IPS-11a (cell line): Measurements from ENCODE around the gene COL20A1.

Experiments
- H3K4me3 ChIP-seq: one replicate; pipeline ENCODE4 v1.5.1; 2013; ENCODE audit warnings: low read depth, low read length, control low read depth

The COL20A1 gene

DNA sequence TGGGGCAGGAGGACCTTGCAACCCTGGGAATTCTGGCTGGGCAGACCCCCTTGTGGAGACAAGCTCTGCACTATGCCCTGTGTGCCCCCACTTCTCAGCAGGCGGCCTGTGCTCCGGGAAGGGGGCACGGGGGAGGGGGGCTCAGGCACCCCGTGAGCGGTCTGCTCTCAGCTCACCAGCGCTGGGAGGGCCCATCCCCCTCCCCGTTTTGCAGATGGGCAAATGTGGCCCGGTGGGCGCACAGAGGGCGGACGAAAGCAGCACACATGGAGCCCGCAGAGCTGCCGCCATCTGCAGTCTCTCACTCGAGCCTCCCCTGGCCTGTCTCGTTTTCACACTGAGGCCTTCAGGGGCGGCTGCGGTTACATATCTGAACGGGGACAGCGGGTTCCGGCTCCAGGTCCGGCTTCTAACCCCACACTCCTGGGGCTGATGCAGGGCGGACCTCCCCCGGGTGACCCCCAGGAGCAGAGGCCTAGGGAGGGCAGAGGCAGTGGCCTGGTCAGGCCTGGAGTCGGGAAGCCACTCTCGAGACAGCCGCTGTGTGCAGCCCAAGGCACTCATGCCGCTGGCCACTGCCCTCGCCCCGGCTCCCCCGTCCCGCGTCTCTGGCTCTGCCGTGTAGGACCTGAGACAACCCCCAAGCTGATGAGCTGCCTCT lies 54.2 kb downstream of the COL20A1 start:
- no peak overlapping the region for H3K4me3 ChIP-seq

DNA sequence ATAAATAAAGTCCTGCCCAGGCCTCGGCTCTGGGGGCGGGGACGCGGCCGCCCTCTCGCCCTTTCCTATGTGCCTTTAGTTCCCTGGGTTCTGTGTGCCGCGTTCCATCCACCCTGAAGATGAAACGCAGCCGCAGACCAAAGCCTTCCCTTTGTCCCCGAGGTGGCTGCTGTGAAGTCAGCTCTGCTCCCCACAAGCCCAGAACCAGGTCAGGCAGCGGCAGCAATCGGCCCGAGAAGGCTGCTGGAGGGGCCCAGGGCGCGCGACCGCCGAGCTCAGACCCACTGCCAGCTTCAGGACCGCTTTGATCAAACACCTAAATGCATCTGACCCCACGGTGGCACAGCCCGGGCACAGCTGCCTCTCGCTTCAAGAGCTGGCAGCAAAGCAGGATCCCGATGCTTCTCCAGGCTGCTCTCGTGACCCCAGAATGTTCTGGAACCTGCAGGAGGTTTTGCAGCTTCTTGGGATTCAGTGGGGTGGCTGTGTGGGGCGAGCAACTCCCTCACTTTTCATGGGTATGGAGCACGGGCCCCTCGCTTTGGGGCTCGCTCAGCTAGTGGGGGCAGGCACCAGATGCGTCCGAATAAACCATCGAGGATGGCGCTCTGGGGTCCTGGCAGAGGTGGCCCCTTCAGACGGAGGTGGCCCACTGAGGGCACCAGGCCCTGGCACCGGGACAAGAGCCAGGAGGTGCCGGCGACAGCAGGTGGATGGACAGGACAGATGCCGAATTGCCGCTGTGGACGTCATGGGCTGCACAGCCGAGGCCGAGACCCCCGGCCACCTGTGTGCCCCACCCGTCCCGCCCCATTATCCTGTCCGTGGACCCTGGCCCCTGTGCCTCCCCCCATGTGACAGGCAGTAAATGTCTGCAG lies 55.2 kb downstream of the COL20A1 start:
- H3K4me3 ChIP-seq, result no peak overlapping the region

DNA sequence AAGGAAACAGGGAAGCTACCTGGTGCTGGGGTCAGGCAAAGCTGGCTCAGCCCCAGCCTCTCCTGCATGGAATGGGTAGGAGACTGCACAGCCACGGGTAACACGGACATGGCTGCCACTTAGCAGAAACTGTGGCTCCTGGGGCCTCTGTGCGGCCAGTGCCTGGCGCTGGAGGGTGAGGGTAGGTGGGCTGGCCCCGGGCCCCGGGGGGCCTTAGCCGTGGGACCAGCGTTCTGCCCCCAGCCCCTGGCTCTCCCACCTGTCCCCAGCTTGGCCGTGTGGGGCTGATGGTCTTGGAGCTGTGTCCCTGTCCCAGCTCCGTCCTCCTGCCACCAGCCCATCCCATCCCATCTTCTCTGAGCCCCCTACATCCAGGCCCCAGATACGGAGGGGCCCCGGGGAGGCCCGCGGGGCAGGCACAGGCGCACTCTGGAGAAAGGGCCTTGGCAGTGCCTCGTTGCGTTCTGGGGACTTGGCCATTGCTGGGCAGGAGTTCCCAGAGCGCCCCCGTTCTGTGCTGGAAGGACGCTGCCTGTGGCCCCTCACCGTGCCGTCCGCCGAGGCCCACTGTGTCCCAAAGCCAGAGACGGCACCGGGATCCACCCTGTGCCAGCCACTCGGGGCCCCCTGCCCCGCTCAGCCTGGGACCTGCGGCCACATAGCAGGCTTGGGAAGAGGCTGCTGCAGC lies 56.0 kb downstream of the COL20A1 start:
- H3K4me3 ChIP-seq, result no peak overlapping the region

DNA sequence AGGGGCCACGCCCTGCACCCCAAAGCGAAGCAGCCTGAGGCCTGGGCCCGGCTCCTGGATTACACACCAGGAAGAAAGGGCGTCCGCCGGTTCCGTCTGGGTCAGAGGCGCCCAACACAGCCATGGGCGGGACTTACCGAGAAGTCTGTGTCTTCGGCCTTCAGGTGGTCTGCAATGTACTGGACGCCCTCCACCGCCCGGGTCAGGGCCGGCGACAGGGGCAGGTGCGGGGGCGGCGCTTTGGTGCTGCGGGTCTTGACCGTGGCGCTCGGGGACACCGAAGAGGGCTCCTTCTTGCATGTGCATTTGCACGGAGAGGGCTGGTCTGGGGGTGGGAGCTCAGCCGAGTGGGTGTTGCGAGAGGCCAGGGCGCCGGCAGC lies 56.5 kb downstream of the COL20A1 start:
- H3K4me3 ChIP-seq, result no peak overlapping the region

DNA sequence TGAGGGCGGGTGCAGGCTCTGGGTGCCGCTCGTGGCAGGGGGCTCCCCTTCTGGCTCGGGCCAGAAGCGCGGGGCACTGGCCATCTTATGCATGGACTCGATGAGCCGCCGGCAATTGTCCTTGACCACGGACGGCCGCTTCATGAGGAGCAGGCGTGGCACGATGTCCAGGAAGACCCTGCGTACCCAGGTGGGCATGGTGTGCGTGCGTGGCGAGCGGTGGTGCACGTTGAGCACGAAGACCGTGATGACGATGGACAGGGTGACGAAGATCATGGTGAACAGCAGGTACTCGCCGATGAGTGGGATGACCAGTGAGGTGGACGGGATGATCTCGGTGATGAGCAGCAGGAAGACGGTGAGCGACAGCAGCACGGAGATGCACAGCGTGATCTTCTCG lies 57.2 kb downstream of the COL20A1 start:
- no peak overlapping the region for H3K4me3 ChIP-seq

DNA sequence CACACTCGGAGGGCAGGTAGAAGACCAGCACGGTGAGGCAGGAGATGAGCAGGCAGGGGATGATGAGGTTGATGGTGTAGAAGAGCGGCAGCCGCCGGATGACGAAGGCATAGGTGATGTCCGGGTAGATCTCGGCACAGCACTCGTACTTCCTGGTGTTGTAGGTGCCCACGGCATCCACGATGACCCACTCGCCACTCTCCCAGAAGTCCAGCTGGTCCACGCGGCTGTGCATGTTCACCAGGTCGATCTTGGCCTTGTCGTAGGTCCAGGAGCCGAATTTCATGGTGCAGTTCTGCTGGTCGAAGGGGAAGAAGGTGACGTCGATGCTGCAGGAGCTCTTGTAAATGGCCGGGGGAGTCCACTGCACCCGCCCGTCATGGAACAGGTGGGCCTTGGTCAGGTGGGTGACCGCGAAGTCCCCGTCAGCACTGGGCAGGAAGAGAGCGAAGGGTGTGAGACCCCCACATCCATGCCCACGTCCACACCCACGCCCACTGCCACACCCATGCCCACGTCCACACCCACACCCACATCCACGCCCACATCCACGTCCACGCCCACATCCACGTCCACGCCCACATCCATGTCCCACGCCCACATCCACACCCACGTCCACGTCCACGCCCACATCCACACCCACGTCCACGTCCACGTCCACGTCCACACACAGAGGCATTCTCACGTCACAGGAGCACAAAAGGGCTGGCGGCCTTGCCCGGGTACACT lies 57.8 kb downstream of the COL20A1 start:
- no peak overlapping the region for H3K4me3 ChIP-seq

DNA sequence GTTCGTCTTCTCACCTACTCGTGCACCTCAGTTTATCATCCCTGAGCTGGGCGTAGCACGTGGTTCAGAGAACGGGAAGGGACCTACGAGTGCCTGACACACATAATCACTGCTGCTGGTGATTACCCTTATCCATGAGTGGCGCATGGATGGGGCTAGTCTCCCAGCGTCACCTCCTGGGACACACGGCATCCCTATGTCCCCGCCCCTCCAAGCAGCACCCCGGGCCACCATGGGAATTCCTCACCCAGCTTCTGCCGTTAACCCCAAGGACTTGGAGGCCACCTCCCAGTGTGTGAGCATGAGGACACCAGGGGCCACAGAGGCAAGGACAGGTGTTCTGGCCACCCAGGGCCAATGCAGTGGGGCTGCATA lies 58.3 kb downstream of the COL20A1 start:
- no peak overlapping the region for H3K4me3 ChIP-seq

DNA sequence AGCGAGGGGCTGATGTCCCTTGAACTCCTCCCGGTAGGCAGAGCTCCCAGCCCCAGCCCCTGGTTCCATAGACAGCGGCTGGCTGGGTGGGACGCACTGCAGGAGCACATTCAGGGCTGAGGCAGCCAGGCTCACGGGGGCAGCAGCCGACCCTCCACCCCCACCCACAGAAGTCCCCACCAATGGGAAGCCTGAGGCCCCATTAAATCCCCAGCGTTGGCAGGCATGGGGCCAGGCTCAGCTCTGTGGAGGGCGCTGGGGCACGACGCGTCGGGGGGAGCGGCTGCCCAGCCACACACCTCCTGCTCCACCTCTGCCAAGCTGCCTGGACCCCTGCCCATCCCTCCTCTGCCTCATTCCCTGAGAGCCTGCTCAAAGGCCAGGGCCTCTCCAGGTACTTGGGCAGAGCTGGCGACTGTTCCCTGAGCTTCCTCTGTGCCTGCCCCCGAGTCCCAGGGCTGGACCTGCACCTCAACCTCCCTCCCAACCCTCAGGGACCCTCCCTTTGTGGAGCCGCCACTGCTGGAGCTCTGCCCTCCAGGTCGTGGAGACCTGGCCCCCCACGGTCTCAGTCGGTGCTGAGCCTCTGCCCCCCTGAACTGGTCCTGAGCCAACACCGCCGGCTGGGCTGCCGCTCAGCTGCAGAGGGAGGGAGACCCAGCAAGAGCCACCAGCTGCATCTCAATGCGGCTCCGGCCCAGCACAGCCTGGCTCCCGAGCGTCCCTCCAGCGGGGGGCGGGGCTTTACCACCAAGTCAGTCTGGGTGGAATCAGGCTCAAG lies 59.0 kb downstream of the COL20A1 start:
- no peak overlapping the region for H3K4me3 ChIP-seq

DNA sequence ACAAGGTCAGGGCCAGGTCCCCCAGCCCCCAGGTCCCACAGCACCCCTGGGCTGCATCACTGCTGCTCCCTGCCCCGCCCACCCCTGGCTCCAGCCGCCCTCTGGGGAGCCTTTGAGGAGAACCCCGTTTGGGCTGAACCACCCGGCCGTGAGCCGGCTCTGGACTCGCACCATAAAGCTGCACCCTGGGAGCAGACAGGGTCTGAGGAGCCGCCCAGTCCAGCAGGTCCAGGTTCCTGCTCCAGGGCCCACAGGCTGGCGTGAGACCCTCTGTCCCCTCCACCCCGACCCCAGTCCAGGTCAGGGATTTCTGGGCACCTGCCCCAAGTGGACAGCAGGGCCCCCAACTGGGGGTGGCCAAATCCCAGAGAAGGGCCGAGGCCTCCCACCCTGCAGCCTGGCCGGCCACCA lies 59.8 kb downstream of the COL20A1 start:
- no peak overlapping the region for H3K4me3 ChIP-seq

DNA sequence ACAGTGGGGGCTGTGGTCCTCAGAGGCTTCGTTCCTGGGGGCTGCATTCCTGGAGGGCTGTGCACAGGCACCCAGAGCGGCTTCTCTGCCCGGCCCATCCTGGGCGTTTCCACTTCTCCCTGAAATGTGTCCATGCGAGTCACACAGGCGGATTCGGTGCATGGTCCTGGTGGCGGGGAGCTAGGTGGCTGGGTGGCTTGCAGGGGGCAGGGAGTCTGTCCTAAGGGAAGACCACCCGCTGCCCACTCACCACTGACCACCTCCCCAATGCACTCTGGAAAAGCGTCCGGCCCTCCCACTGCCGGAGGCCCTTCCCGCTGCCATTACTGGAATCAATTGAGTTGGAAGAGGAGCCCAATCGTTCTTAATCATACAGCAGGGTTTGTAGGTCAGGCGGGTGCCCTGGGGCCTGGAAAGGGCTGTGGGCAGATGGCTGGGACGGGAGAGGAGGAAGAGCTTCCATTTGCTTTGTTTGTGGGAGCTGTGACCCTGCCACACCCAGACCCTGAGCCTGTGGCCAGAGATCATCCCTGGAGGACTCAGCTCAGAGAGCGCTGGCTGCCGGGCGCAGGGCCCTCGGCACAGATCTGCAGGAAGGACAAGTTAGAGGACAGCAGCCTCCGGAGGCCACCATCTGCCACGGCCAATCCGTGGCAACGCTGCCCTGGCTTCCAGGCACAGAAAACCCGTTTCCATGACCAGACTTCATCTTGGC lies 61.8 kb downstream of the COL20A1 start:
- H3K4me3 ChIP-seq, result no peak overlapping the region

DNA sequence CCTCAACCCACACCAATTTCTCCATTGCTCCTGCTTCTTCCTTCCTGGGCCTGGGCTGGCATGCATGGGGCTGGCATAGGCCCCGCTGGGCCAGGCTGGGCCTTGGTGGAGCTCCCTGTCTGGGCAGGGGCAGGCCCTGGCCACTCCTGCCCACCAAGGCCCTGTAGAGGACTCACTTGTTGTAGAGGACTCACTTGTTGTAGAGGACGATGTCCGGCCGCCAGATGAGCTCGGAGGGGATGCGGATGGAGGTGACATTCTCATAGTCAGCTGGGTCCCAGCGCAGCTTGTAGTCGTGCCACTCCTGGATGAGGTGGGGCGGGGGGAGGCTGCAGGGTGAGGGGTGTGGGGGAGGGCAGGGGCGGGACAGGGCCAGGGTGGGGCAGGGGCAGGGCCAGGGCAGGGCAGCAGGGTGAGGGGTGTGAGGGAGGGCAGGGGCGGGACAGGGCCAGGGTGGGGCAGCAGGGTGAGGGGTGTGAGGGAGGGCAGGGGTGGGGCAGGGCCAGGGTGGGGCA lies 62.9 kb downstream of the COL20A1 start:
- H3K4me3 ChIP-seq, result no peak overlapping the region

DNA sequence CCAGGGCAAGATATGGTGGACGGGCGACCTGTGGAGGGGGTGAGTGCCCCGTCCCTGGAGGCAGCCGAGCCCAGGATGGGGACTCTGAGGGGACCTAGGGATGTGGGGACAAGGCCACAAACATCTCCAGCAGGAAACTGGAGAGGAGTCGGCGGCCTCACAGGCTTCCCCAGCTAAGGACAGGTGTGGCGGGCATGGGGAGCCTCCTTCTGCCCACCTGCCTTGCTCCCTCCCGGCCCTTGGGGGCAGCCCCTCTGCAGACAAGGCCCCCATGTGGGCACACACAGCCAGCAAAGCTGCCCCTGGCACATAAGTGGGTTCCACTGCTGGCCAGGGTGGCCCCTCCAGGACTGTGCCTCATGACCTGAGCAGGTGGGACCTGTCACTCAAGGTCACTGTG lies 63.5 kb downstream of the COL20A1 start:
- H3K4me3 ChIP-seq, result no peak overlapping the region

DNA sequence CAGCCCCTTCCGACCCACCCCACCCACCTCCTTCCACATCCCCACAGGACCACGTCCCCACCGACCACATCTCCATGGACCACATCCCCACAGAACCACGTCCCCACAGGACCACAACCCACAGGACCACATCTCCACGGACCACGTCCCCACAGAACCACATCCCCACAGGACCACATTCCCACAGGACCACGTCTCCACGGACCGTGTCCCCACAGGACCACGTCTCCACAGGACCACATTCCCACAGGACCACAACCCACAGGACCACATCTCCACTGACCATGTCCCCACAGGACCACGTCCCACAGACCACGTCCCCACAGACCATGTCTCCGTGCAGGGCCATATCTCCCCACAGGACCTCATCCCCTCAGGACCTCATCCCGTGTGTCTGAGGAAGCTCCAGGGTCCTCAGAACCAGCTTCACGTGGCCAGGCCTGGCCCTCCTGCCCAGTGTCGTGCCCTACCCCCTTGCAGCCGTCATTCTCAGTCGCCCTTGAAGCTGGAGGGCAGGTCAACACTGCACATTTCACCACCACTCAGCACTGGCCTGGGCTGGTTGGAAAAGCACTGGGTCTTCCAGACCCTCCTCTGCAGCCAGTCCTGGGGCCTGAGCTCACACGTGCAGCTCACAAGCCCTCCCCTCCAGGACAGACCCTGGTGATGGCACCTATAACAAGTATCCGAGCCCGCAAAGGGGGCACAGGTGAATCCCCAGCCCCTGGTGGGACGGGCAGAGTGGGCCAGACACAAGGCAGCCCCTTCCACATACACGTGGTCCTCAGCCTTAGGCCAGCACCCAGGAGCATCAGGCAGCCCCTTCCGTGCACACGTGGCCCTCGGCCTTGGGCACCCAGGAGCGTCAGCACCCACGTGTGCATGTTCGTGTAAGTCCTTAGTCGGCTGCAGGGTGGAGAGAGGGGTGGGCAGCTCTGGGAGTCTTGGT lies 64.2 kb downstream of the COL20A1 start:
- H3K4me3 ChIP-seq, result no peak overlapping the region

DNA sequence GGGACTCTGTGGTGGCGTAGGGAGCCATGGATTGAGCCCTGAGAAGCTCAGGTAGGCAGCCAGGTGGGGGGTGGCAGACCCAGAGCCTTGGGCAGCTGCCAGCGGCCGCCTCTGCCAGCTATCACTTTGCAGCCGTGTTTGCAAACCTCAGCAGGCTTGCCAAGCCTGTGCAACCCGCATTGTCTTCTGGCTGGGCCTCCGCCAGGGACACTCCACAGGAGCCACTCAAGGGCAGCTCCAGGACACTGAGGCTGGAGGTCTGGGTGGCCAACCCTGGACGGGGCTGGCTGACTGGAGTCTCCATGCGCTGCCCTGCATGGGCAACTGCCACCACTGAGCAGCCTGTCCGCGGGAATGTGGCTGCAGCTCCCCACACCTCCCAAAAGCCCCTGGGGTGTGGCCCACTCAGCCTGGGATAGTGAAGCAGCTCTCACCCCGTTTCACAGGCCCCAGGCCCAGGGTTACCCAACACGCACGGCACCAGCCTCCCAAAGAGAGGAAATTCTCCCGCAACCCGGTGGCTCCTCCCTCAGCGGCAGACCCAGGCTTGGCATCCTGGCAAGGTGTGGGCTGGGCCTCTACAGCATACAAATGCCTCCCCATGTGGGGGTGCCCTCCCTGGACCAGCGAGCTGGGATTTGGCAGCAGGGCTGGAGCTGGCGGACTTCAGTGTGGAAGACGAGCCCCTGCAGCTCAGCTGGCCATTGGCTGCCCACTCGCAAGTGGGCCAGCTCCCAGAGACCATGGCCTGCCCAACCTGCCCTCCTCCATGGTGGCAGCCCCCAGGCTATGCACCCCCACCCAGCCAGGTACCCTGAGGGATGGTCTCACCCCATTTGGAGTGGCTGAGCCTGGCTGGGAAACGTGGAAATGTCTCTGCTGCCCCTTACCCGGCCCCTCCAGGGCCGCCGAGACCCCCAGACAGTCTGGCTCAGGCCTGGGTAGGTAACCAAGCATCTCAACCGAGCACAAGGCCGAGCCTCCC lies 65.2 kb downstream of the COL20A1 start:
- no peak overlapping the region for H3K4me3 ChIP-seq

DNA sequence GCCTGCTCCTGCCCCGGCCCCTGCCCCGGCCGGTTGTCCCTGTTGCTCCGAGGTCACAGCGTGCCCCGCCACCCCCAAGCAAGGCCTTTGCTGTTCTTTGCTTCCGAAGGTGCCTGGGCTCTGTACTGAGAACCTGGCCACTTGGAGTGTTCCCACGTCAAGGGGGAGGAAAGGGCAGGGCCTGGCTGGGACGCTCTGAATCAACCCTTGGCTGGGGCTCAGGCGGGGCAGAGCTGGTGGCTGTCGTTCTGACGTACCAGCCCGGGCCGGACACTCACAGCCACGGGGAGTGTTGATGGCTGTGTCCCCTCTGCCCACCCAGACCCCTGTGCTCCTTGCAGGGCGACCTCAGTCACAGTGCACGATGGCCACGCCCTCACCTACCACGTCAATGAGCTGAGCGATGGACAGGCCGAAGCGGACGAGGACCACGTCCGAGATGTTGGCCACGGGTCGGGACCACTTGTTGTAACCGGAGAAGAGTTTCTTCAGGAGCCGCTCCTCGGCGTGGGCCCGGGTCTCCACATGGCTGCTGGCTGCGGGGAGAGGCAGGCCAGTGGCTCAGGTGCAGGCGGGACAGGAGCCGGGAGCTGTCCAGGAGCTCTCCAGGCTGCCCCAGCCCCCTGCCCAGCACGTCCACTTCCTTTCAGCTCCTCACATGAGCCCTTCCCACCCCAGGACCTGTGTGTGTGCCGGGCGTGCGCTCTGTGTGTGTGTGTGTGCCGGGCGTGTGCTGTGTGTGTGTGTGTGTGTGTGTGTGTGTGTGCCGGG lies 66.4 kb downstream of the COL20A1 start:
- H3K4me3 ChIP-seq, result no peak overlapping the region
